GM12878 (cell line): Measurements from ENCODE around the gene A2ML1. TPM values are rescaled to one million over a fixed set of nuclear protein-coding genes. Genes with fewer than 3 reads are reported as not detected.
"Not testable (repeated sequence)": the region's sequence is repeated elsewhere in the genome, so short reads cannot be mapped to it uniquely, and the experiment has no call there.

Experiments
- ATAC-seq: fragments of 200-7000 bp; cut with Tn5 transposase; 3 replicates; pipeline ENCODE4 v1.9.1; 2020; ENCODE audit warnings: mild to moderate bottlenecking, moderate library complexity
- BruUV-seq: library from RNA; stranded (reverse); fragments of 400-500 nt; replicated peaks from 2 replicates; lab custom pipeline; 2021; lab: Mats Ljungman, UMichigan
- CTCF ChIA-PET: fragments of 300-600 bp; sonication (Branson Sonifier 250); formaldehyde crosslinking; extraction: SDS; loops from one replicate; lab custom pipeline; 2021; ENCODE audit warnings: inconsistent platforms; lab: Yijun Ruan, JAX
- POLR2A ChIA-PET: fragments of 350-600 bp; formaldehyde crosslinking; extraction: SDS; loops from one replicate; lab custom pipeline; 2021; ENCODE audit warnings: inconsistent platforms; lab: Charles Lee
- RAD21 ChIA-PET: fragments of 300-600 bp; sonication (Branson Sonifier 250); formaldehyde crosslinking; loops from one replicate; lab custom pipeline; 2023; ENCODE audit warnings: antibody characterized with exemption; ENCODE audit not compliant: unreplicated experiment; lab: Charles Lee
- SMC1A ChIA-PET: fragments of 300-600 bp; sonication (Branson Sonifier 250); formaldehyde crosslinking; loops from one replicate; lab custom pipeline; 2023; ENCODE audit not compliant: unreplicated experiment, uncharacterized antibody; lab: Charles Lee
- DNase-seq: peaks from one replicate; pipeline ENCODE4 v3.0.0-alpha.2; 2011; ENCODE audit warnings: low read depth, low spot score
- FAIRE-seq: peaks from 3 replicates; lab custom pipeline; 2011; peaks lifted over from hg19 to GRCh38; lab: Jason Lieb, UNC
- H2AFZ ChIP-seq: 2 replicates; pipeline ENCODE4 v1.6.0; 2011; ENCODE audit warnings: low read depth, low read length, control low read depth; ENCODE audit not compliant: control insufficient read depth
- H3K27ac ChIP-seq: 2 replicates; pipeline ENCODE4 v1.5.1; 2011; ENCODE audit warnings: control low read depth; ENCODE audit not compliant: control insufficient read depth, insufficient read depth
- H3K27me3 ChIP-seq, 2 experiments: replicated peaks in 1 of 2; 2 replicates each; pipeline versions ENCODE4 v1.6.0 to v1.6.1; 2011; ENCODE audit warnings: low read length in 1 of 2; ENCODE audit not compliant: control insufficient read depth in 2 of 2, insufficient read depth in 2 of 2
- H3K36me3 ChIP-seq, 2 experiments: 2 replicates each; pipeline ENCODE4 v1.5.1; 2011; ENCODE audit warnings: low read length in 1 of 2; ENCODE audit not compliant: control insufficient read depth in 2 of 2, insufficient read depth in 2 of 2
- H3K4me1 ChIP-seq: 2 replicates; pipeline ENCODE4 v1.6.1; 2011; ENCODE audit warnings: mild to moderate bottlenecking, low read length, moderate library complexity, mixed read lengths; ENCODE audit not compliant: control insufficient read depth, insufficient read depth
- H3K4me2 ChIP-seq: 2 replicates; pipeline ENCODE4 v1.6.0; 2011; ENCODE audit warnings: control low read depth; ENCODE audit not compliant: control insufficient read depth, insufficient read depth
- H3K4me3 ChIP-seq: fragments of 200-600 bp; sonication (generic); 2 replicates; pipeline ENCODE4 v1.5.1; 2016
- H3K79me2 ChIP-seq: 2 replicates; pipeline ENCODE4 v1.6.0; 2011; ENCODE audit warnings: low read length; ENCODE audit not compliant: control insufficient read depth, insufficient read depth
- H3K9ac ChIP-seq: 2 replicates; pipeline ENCODE4 v1.8.0; 2011; ENCODE audit warnings: low read length, control low read depth, mixed read lengths; ENCODE audit not compliant: control insufficient read depth, insufficient read depth
- H3K9me3 ChIP-seq: replicated peaks from 3 replicates; pipeline ENCODE4 v1.5.1; 2011; ENCODE audit warnings: mild to moderate bottlenecking, low read length; ENCODE audit not compliant: control insufficient read depth, insufficient read depth
- H4K20me1 ChIP-seq: 2 replicates; pipeline ENCODE4 v1.6.0; 2011; ENCODE audit not compliant: control insufficient read depth, insufficient read depth
- CBFB ChIP-seq: IDR thresholded peaks from 2 replicates; pipeline ENCODE4 v1.6.1; 2016; ENCODE audit warnings: antibody characterized with exemption, low read depth
- CREB1 ChIP-seq: IDR thresholded peaks from 2 replicates; pipeline ENCODE4 v1.6.1; 2012; ENCODE audit warnings: low read depth, mild to moderate bottlenecking, inconsistent platforms
- CTCF ChIP-seq, 3 experiments: IDR thresholded peaks in 2 of 3; conservative IDR thresholded peaks in 1 of 3; 2 replicates each; pipeline ENCODE4 v1.5.1; 2011; ENCODE audit warnings: low read depth in 3 of 3, low read length in 3 of 3, mild to moderate bottlenecking in 3 of 3, control low read depth in 2 of 3, moderate library complexity in 2 of 3, inconsistent platforms in 1 of 3, mixed read lengths in 1 of 3; ENCODE audit not compliant: control insufficient read depth in 2 of 3, insufficient read depth in 1 of 3; ENCODE audit errors: extremely low read depth in 1 of 3
- POLR2AphosphoS2 ChIP-seq: IDR thresholded peaks from 2 replicates; pipeline ENCODE4 v1.6.1; 2011; ENCODE audit warnings: low read depth, mild to moderate bottlenecking, low read length, improper control_type of control experiment, moderate library complexity
- RAD21 ChIP-seq: IDR thresholded peaks from 2 replicates; pipeline ENCODE4 v1.6.1; 2011; ENCODE audit warnings: mild to moderate bottlenecking, low read depth, low read length, moderate library complexity; ENCODE audit not compliant: insufficient read depth
- SMC3 ChIP-seq: IDR thresholded peaks from 2 replicates; pipeline ENCODE4 v1.6.1; 2011; ENCODE audit warnings: low read length, improper control_type of control experiment, borderline replicate concordance
- WGBS: methylation state at CpG from one replicate; pipeline ENCODE4 v1.1.6; 2016; ENCODE audit warnings: low lambda C conversion rate; ENCODE audit not compliant: insufficient replicate concordance, insufficient coverage; ENCODE audit errors: missing lambda C conversion rate; 5-methylcytosine and 5-hydroxymethylcytosine counted together
- in situ Hi-C: fragments of 300-500 bp; cut with MboI; formaldehyde crosslinking; loops from 9 replicates; pipeline ENCODE4 v1.14.3; 2018; ENCODE audit warnings: mixed read lengths
- intact Hi-C: fragments of 100-400 bp; cut with micrococcal nuclease; formaldehyde crosslinking; loops from one replicate; pipeline ENCODE4 v1.14.2; 2022; ENCODE audit not compliant: unreplicated experiment
- polyA plus RNA-seq, 11 experiments: library from polyadenylated mRNA; depleted of rRNA in 4 of 11; unstranded in 6 of 11; stranded (reverse) in 5 of 11; fragments of >200 nt; fragmentation: Nextera tagmentation in 4 of 11; fragmentation: Illumina TruSeq in 1 of 11; extraction: Ambion mirVana in 4 of 11; extraction: Trizol in 1 of 11; gene quantifications; 1 replicate in 1 of 11; 2 replicates in 10 of 11; pipeline versions ENCODE4 v1.2.1 to v1.2.3, GENCODE V29; 2011 to 2016; ENCODE audit warnings: inconsistent platforms in 2 of 11, missing spikeins in 2 of 11, low read depth in 1 of 11
- total RNA-seq, 4 experiments: library from RNA; depleted of rRNA in 3 of 4; stranded (reverse); fragments of >200 nt in 3 of 4; fragmentation: Illumina TruSeq in 1 of 4; extraction: Trizol in 1 of 4; gene quantifications; 2 replicates each; pipeline versions ENCODE4 v1.2.1 to v1.2.3, GENCODE V29; 2013 to 2021

A2ML1 gene
- total and polyA plus RNA-seq, 10 of the 15 experiments (the other 5 are each of a cell fraction or from before 2014, with no cell fraction given) = not detected

- H4K20me1 ChIP-seq, BruUV-seq, DNase-seq, intact Hi-C loops, H3K27me3 ChIP-seq, H3K9ac ChIP-seq, H3K4me2 ChIP-seq, H3K36me3 ChIP-seq, FAIRE-seq, POLR2A ChIA-PET, H3K9me3 ChIP-seq, ATAC-seq, in situ Hi-C loops, H3K4me1 ChIP-seq, H3K27ac ChIP-seq, H3K4me3 ChIP-seq, H3K79me2 ChIP-seq, H2AFZ ChIP-seq: not testable (repeated sequence)
- SMC1A ChIA-PET = interaction anchor here (0.6 to 2.4 kb wide), 8 partner anchors 31 to 320 kb away, joined by 3 to 21 read pairs (median 4); no protein-coding TSS in a partner anchor
- CTCF ChIA-PET = interaction anchor here (0.6 to 3.3 kb wide), 15 partner anchors 11 to 324 kb away, joined by 3 to 35 read pairs (median 4); no protein-coding TSS in a partner anchor
- 32% methylated on average over 4 of the region's 4 CpGs for WGBS
- RAD21 ChIA-PET = interaction anchor here (0.6 to 1.7 kb wide), 3 partner anchors 202 to 315 kb away, joined by 3 to 17 read pairs (median 14); no protein-coding TSS in a partner anchor
These were observed 37.0 kb downstream of the A2ML1 start for GRCh38 chr12:8859448-8859847.

- Histone ChIP-seq H3K9ac (no peak overlapping the region), H3K36me3 (no peaks in the 10 kb centered on the region), H3K4me3 (no peak overlapping the region), H4K20me1 (no peaks in the 10 kb centered on the region)
- in situ Hi-C loops = no loop called here
- no peak for DNase-seq
- no peak for FAIRE-seq
- TF ChIP-seq RAD21 (peak; percentile 63), CREB1 (no peak), CTCF (IDR thresholded peaks at IDR 0.05 in 2 of 3, conservative IDR thresholded peaks at IDR 0.05 in 1 of 3; ENCODE audit: control insufficient read depth in 2 of 3, extremely low read depth in 1 of 3, insufficient read depth in 1 of 3, low read depth in 3 of 3, low read length in 3 of 3) (peak; percentile 51 to 67 (median 55)), CBFB (no peak), SMC3 (peak; percentile 67; the same call in 1 of the 2 replicates), POLR2AphosphoS2 (no peak)
- TF ChIP-seq, all 136 proteins: peak for 3
- no peak overlapping the region for H3K4me2 ChIP-seq
- CTCF ChIA-PET = interaction anchor here (0.5 to 3.3 kb wide), 31 partner anchors 10 to 325 kb away, joined by 3 to 35 read pairs (median 4); partner anchors contain the start of gene CLEC4E
- intact Hi-C loops = no loop called here
- H3K27ac ChIP-seq = no peak overlapping the region
- WGBS = 33% methylated on average over 10 of the region's 10 CpGs
- H3K79me2 ChIP-seq = no peaks in the 10 kb centered on the region
- SMC1A ChIA-PET = interaction anchor here (0.5 to 2.4 kb wide), 17 partner anchors 9 to 723 kb away, joined by 3 to 21 read pairs (median 4); no protein-coding TSS in a partner anchor
- POLR2A ChIA-PET = no interaction called here
- H3K9me3 ChIP-seq = no peaks in the 10 kb centered on the region
- RAD21 ChIA-PET = interaction anchor here (1.3 to 1.7 kb wide), 3 partner anchors 179 to 316 kb away, joined by 4 to 17 read pairs (median 14); no protein-coding TSS in a partner anchor
- peak; percentile 60; the same call in 2 of the 3 replicates for ATAC-seq
- no TSS peak for BruUV-seq
- no peaks in the 10 kb centered on the region for H3K4me1 ChIP-seq
- no peak overlapping the region for H2AFZ ChIP-seq
- 0 out of 4 replicates have a peak, but pooled peaks cover 0 to 3% of the 10 kb centered on the region in 2 experiments for H3K27me3 ChIP-seq
These were observed 37.9 kb downstream of the A2ML1 start for GRCh38 chr12:8860165-8860961.
